GM23338 (cell line): ENCODE measurements around the gene MPRIP. TPM values are rescaled to one million over a fixed set of nuclear protein-coding genes. Genes with fewer than 3 reads are reported as not detected.

Experiments used
- ATAC-seq: fragments of 200-7000 bp; cut with Tn5 transposase; 3 replicates; pipeline ENCODE4 v1.9.1; 2020
- DNase-seq: peaks from one replicate; pipeline ENCODE4 v3.0.0-alpha.2; 2015; ENCODE audit warnings: low spot score
- H2AFZ ChIP-seq: fragments of 200-600 bp; sonication (generic); 2 replicates; pipeline ENCODE4 v1.8.0; 2016; ENCODE audit warnings: antibody characterized with exemption, mild to moderate bottlenecking, moderate library complexity
- H3F3A ChIP-seq: fragments of 200-600 bp; sonication (generic); replicated peaks from 2 replicates; pipeline ENCODE4 v1.8.0; 2017; ENCODE audit warnings: antibody characterized with exemption, mixed run types, low read depth
- H3K27ac ChIP-seq: fragments of 200-600 bp; sonication (generic); 2 replicates; pipeline ENCODE4 v1.6.1; 2016; ENCODE audit warnings: low read depth
- H3K27me3 ChIP-seq: fragments of 200-600 bp; sonication (generic); 2 replicates; pipeline ENCODE4 v1.8.0; 2016; ENCODE audit warnings: mild to moderate bottlenecking, mixed run types, moderate library complexity; ENCODE audit not compliant: insufficient read depth
- H3K36me3 ChIP-seq: fragments of 200-600 bp; sonication (generic); 2 replicates; pipeline ENCODE4 v1.8.0; 2016; ENCODE audit warnings: mild to moderate bottlenecking; ENCODE audit not compliant: insufficient read depth
- H3K4me1 ChIP-seq: fragments of 200-600 bp; sonication (generic); 2 replicates; pipeline ENCODE4 v1.8.0; 2016; ENCODE audit warnings: mild to moderate bottlenecking, moderate library complexity; ENCODE audit not compliant: insufficient read depth
- H3K4me2 ChIP-seq: fragments of 200-600 bp; sonication (generic); 2 replicates; pipeline ENCODE4 v1.7.1; 2017; ENCODE audit warnings: mixed run types
- H3K4me3 ChIP-seq: fragments of 200-600 bp; sonication (generic); 2 replicates; pipeline ENCODE4 v1.6.1; 2016; ENCODE audit warnings: mixed run types
- H3K79me2 ChIP-seq: fragments of 200-600 bp; sonication (generic); replicated peaks from 2 replicates; pipeline ENCODE4 v1.8.0; 2017; ENCODE audit warnings: mild to moderate bottlenecking; ENCODE audit not compliant: insufficient read depth
- H3K9me2 ChIP-seq: fragments of 200-600 bp; sonication (generic); 2 replicates; pipeline ENCODE4 v1.8.0; 2017; ENCODE audit not compliant: insufficient read depth
- H4K20me1 ChIP-seq: fragments of 200-600 bp; sonication (generic); replicated peaks from 2 replicates; pipeline ENCODE4 v1.8.0; 2017; ENCODE audit warnings: mild to moderate bottlenecking; ENCODE audit not compliant: insufficient read depth
- H3K27ac Mint-ChIP-seq: 2 replicates; pipeline ENCODE4 v1.8.0; 2020; ENCODE audit warnings: inconsistent platforms, mild to moderate bottlenecking, moderate library complexity, mixed read lengths
- H3K27me3 Mint-ChIP-seq: 3 replicates; pipeline ENCODE4 v1.8.0; 2022; ENCODE audit warnings: low read depth, mild to moderate bottlenecking, moderate library complexity, mixed read lengths, inconsistent platforms; ENCODE audit not compliant: insufficient read depth, poor library complexity
- H3K36me3 Mint-ChIP-seq: 3 replicates; pipeline ENCODE4 v1.8.0; 2021; ENCODE audit warnings: low read depth, mild to moderate bottlenecking, inconsistent platforms, moderate library complexity, mixed read lengths
- H3K4me1 Mint-ChIP-seq: 3 replicates; pipeline ENCODE4 v1.8.0; 2020; ENCODE audit warnings: mild to moderate bottlenecking, inconsistent platforms, mixed read lengths
- H3K4me3 Mint-ChIP-seq: 3 replicates; pipeline ENCODE4 v1.8.0; 2021; ENCODE audit warnings: moderate library complexity, mild to moderate bottlenecking, inconsistent platforms, mixed read lengths
- H3K9me3 Mint-ChIP-seq: 3 replicates; pipeline ENCODE4 v1.8.0; 2020; ENCODE audit warnings: moderate library complexity, mild to moderate bottlenecking, inconsistent platforms, mixed read lengths
- CREB1 ChIP-seq: fragments of 250-450 bp; sonication (Bioruptor Pico); IDR thresholded peaks from 2 replicates; pipeline ENCODE4 v1.5.0; 2020; ENCODE audit warnings: low read depth, mild to moderate bottlenecking, moderate library complexity
- CTCF ChIP-seq, 2 experiments: fragments of 200-600 bp in 1 of 2; sonication (generic) in 1 of 2; conservative IDR thresholded peaks; 2 replicates each; pipeline versions ENCODE4 v1.5.1 to v1.6.1; 2016 to 2017; ENCODE audit warnings: antibody characterized with exemption in 2 of 2, low read depth in 2 of 2, mild to moderate bottlenecking in 2 of 2, moderate library complexity in 1 of 2
- ETS1 ChIP-seq: IDR thresholded peaks from 2 replicates; pipeline ENCODE4 v1.6.1; 2016; ENCODE audit warnings: antibody characterized with exemption
- EZH2 ChIP-seq: fragments of 200-600 bp; sonication (generic); IDR thresholded peaks from one replicate; pipeline ENCODE4 v1.8.0; 2017; ENCODE audit warnings: antibody characterized with exemption, mild to moderate bottlenecking, low read depth; ENCODE audit not compliant: unreplicated experiment
- EZH2phosphoT487 ChIP-seq: fragments of 200-600 bp; sonication (generic); IDR thresholded peaks from one replicate; pipeline ENCODE4 v1.8.1; 2018; ENCODE audit warnings: antibody characterized with exemption; ENCODE audit not compliant: unreplicated experiment
- JUNB ChIP-seq: IDR thresholded peaks from one replicate; pipeline ENCODE4 v1.6.1; 2016; ENCODE audit warnings: antibody characterized with exemption; ENCODE audit not compliant: unreplicated experiment
- NANOG ChIP-seq: IDR thresholded peaks from 2 replicates; pipeline ENCODE4 v1.6.1; 2016; ENCODE audit warnings: antibody characterized with exemption, borderline replicate concordance
- POLR2AphosphoS5 ChIP-seq: IDR thresholded peaks from 2 replicates; pipeline ENCODE4 v1.6.1; 2016; ENCODE audit warnings: antibody characterized with exemption, low read depth
- REST ChIP-seq: IDR thresholded peaks from one replicate; pipeline ENCODE4 v1.6.1; 2018; ENCODE audit warnings: antibody characterized with exemption; ENCODE audit not compliant: unreplicated experiment
- STAT1 ChIP-seq: IDR thresholded peaks from one replicate; pipeline ENCODE4 v1.6.1; 2016; ENCODE audit warnings: antibody characterized with exemption; ENCODE audit not compliant: unreplicated experiment
- ZNF114 ChIP-seq: fragments of 250-450 bp; sonication (Bioruptor Pico); IDR thresholded peaks from 2 replicates; pipeline ENCODE4 v1.5.0; 2020; ENCODE audit warnings: mild to moderate bottlenecking, moderate library complexity
- ZNF331 ChIP-seq: fragments of 250-450 bp; sonication (Bioruptor Pico); IDR thresholded peaks from 2 replicates; pipeline ENCODE4 v1.5.0; 2020; ENCODE audit warnings: low read depth, mild to moderate bottlenecking, moderate library complexity
- ZNF462 ChIP-seq: fragments of 250-450 bp; sonication (Bioruptor Pico); IDR thresholded peaks from 2 replicates; pipeline ENCODE4 v1.5.0; 2020; ENCODE audit warnings: mild to moderate bottlenecking, moderate library complexity
- polyA plus RNA-seq: library from polyadenylated mRNA; unstranded; fragments of >200 nt; fragmentation: Nextera tagmentation; extraction: Ambion mirVana; gene quantifications from 2 replicates; pipeline ENCODE4 v1.2.1, GENCODE V29; 2016
- total RNA-seq: library from RNA; depleted of rRNA; stranded (reverse); fragments of >200 nt; shearing (Covaris generic); gene quantifications from 2 replicates; pipeline ENCODE4 v1.2.3, GENCODE V29; 2014

MPRIP gene
- total and polyA plus RNA-seq, 2 experiments from 2014 or later, result 39.3 to 113 TPM

- H3K4me3 Mint-ChIP-seq, result no peak overlapping the region; the same call in 2 of the 3 replicates
- no peaks in the 10 kb centered on the region; the same call in 1 of the 2 replicates for H3K36me3 ChIP-seq
- H3K27ac ChIP-seq, result peak overlapping the region; percentile 72; the same call in 1 of the 2 replicates
These were observed 99.0 kb downstream of the MPRIP start for GRCh38 chr17:17141279-17141678.

More at GRCh38 chr17:17141279-17141678, 99.0 kb downstream of the MPRIP start:
- Histone ChIP-seq H3K4me2 (no peak overlapping the region), H3K4me1 (0 out of 2 replicates have a peak, but pooled peaks cover 5% of the 10 kb centered on the region), H3K9me2 (no peaks in the 10 kb centered on the region), H3K79me2 (no peaks in the 10 kb centered on the region), H4K20me1 (peaks cover 3% of the 10 kb centered on the region; the same call in 1 of the 2 replicates), H3K4me3 (no peak overlapping the region), H3F3A (no peaks in the 10 kb centered on the region), H2AFZ (no peak overlapping the region), H3K27me3 (no peaks in the 10 kb centered on the region)
- ATAC-seq (peak; percentile 10; the same call in 2 of the 3 replicates), DNase-seq (no peak)
- Mint-ChIP-seq H3K4me1 (peaks cover 26% of the 10 kb centered on the region), H3K36me3 (peaks cover 25% of the 10 kb centered on the region), H3K27me3 (peaks cover 17% of the 10 kb centered on the region), H3K9me3 (no peaks in the 10 kb centered on the region; the same call in 2 of the 3 replicates), H3K27ac (no peak overlapping the region)
- TF ChIP-seq CREB1 (no peak), POLR2AphosphoS5 (no peak), ETS1 (no peak), STAT1 (no peak), JUNB (no peak), CTCF (conservative IDR thresholded peaks at IDR 0.05; ENCODE audit: low read depth in 2 of 2) (no peak), NANOG (no peak), EZH2phosphoT487 (no peak), REST (no peak), EZH2 (no peak), ZNF462 (CRISPR knock-in tag) (no peak), ZNF331 (CRISPR knock-in tag) (no peak), ZNF114 (no peak)
